Esophagus muscularis mucosa (tissue), 4 donors: Measurements from ENCODE around the gene TRAF1. TPM values are rescaled to one million over a fixed set of nuclear protein-coding genes. Genes with fewer than 3 reads are reported as not detected.

Experiments used
- DNase-seq: peaks from one replicate; pipeline ENCODE4 v3.0.0-alpha.2; 2017; ENCODE audit errors: extremely low spot score
- H3K27ac ChIP-seq, 4 donors: fragments of 200-600 bp; sonication (generic); replicated peaks in 1 of 4; 1 replicate in 3 of 4; 2 replicates in 1 of 4; pipeline ENCODE4 v1.5.1; 2016 to 2019; ENCODE audit warnings: mild to moderate bottlenecking in 1 of 4
- H3K27me3 ChIP-seq, 4 donors: fragments of 200-600 bp; sonication (generic); one replicate each; pipeline versions ENCODE4 v1.5.1 to v1.6.0; 2016 to 2019
- H3K36me3 ChIP-seq, 4 donors: fragments of 200-600 bp; sonication (generic); one replicate each; pipeline ENCODE4 v1.5.1; 2016 to 2019
- H3K4me1 ChIP-seq, 4 donors: fragments of 200-600 bp; sonication (generic); one replicate each; pipeline ENCODE4 v1.5.1; 2016 to 2019
- H3K4me3 ChIP-seq, 4 donors: fragments of 200-600 bp; sonication (generic); 1 replicate in 2 of 4; 2 replicates in 2 of 4; pipeline ENCODE4 v1.5.1; 2016 to 2019; ENCODE audit warnings: mild to moderate bottlenecking in 4 of 4, moderate library complexity in 1 of 4
- H3K9me3 ChIP-seq, 4 donors: fragments of 200-600 bp; sonication (generic); 1 replicate in 3 of 4; 2 replicates in 1 of 4; pipeline ENCODE4 v1.5.1; 2016 to 2019
- EP300 ChIP-seq: sonication (generic); formaldehyde crosslinking; IDR thresholded peaks from one replicate; pipeline ENCODE4 v1.6.1; 2017; ENCODE audit warnings: antibody characterized with exemption
- POLR2A ChIP-seq: fragments of 450-650 bp; IDR thresholded peaks from one replicate; pipeline ENCODE4 v1.6.1; 2017; ENCODE audit warnings: antibody characterized with exemption, moderate library complexity, mild to moderate bottlenecking, low read depth
- POLR2AphosphoS5 ChIP-seq, 2 donors: sonication (generic); formaldehyde crosslinking; IDR thresholded peaks; one replicate each; pipeline ENCODE4 v1.6.1; 2017; ENCODE audit warnings: antibody characterized with exemption in 2 of 2
- WGBS: methylation state at CpG from one replicate; pipeline ENCODE4 v1.1.5; 2018; 5-methylcytosine and 5-hydroxymethylcytosine counted together
- intact Hi-C: fragments of 100-400 bp; cut with DNase I; formaldehyde crosslinking; loops from one replicate; pipeline ENCODE4 v1.15.1; 2023
- total RNA-seq, 4 donors: library from RNA; depleted of rRNA; stranded (reverse); fragments of >200 nt; gene quantifications; one replicate each; pipeline versions ENCODE4 v1.1.0 to v1.2.1, GENCODE V29; 2016
- TF ChIP-seq, protein P1 (sequence below), 3 experiments: fragments of 200-600 bp in 2 of 3; fragments of 450-650 bp in 1 of 3; sonication (generic) in 2 of 3; IDR thresholded peaks; one replicate each; pipeline ENCODE4 v1.5.1; 2017 to 2019; ENCODE audit warnings: antibody characterized with exemption in 3 of 3, mild to moderate bottlenecking in 2 of 3, moderate library complexity in 1 of 3

TRAF1 gene
- total RNA-seq, 4 donors from 2014 or later: 4.0 to 7.4 (median 5.5) TPM

DNA sequence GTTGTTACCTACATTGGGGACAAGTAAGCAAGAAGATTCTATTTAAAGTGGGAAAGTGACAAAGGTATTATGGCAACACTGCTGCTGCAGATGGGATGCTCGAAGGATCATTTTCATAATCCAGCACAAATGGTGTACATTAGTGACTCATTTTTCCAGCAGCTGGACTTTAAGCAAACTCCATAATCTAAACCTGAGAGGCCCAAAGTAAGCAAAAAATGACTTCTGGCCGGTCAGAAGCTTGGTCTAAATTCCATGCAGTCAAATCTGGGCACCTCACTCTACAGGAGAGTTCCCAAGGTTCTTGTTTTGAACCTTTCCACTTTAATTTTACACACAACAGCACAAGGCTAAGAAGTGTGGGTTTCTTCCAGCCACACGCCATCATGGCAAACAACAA, 43.6 kb upstream of the TRAF1 start:
- Histone ChIP-seq H3K4me1 (peaks cover 0 to 20% (median 19%) of the 10 kb centered on the region in 4 donors), H3K27me3 (no peaks in the 10 kb centered on the region), H3K9me3 (no peaks in the 10 kb centered on the region), H3K27ac (no peak overlapping the region), H3K36me3 (peaks cover 0 to 5% (median under 1%) of the 10 kb centered on the region in 4 donors), H3K4me3 (no peak overlapping the region)
- TF ChIP-seq POLR2A (no peak), EP300 (no peak), POLR2AphosphoS5 (IDR thresholded peaks at IDR 0.05) (no peak)
- TF ChIP-seq, protein P1, sequence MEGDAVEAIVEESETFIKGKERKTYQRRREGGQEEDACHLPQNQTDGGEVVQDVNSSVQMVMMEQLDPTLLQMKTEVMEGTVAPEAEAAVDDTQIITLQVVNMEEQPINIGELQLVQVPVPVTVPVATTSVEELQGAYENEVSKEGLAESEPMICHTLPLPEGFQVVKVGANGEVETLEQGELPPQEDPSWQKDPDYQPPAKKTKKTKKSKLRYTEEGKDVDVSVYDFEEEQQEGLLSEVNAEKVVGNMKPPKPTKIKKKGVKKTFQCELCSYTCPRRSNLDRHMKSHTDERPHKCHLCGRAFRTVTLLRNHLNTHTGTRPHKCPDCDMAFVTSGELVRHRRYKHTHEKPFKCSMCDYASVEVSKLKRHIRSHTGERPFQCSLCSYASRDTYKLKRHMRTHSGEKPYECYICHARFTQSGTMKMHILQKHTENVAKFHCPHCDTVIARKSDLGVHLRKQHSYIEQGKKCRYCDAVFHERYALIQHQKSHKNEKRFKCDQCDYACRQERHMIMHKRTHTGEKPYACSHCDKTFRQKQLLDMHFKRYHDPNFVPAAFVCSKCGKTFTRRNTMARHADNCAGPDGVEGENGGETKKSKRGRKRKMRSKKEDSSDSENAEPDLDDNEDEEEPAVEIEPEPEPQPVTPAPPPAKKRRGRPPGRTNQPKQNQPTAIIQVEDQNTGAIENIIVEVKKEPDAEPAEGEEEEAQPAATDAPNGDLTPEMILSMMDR (IDR thresholded peaks at IDR 0.05): no peak
- peak; percentile 31 for DNase-seq
- intact Hi-C loops: no loop called here
- WGBS: 62% methylated on average over 3 of the region's 3 CpGs

DNA sequence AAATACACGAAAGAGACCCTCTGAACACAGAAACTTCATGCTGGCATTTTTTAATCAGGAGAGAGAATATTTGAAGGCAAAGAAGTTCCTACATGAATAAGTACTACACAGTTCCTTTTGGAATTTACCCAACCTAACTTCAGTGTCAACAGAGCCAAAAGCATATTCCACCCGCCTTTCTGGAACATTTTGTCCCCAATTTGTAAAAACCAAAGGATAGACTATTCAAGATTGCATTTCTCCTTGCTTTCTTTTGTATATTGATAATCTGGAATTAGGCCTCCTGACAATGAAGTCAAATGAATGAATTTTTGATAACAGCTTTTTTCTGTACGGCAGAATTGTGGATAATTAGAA, 39.4 kb upstream of the TRAF1 start:
- DNase-seq: no peak
- H3K4me3 ChIP-seq: no peak overlapping the region
- intact Hi-C loops: no loop called here
- no peaks in the 10 kb centered on the region for H3K9me3 ChIP-seq
- no peaks in the 10 kb centered on the region for H3K27me3 ChIP-seq
- peak overlapping the region; percentile 75 to 80 (median 78) for H3K27ac ChIP-seq
- peaks cover 0 to 19% (median 0%) of the 10 kb centered on the region in 4 donors for H3K36me3 ChIP-seq
- H3K4me1 ChIP-seq: peaks cover 0 to 24% (median 22%) of the 10 kb centered on the region in 4 donors
- WGBS: 55% methylated on average over 3 of the region's 3 CpGs
- TF ChIP-seq, protein P1 (IDR thresholded peaks at IDR 0.05): no peak
- TF ChIP-seq POLR2AphosphoS5 (IDR thresholded peaks at IDR 0.05): peak in 1 of 2 donors; percentile 63

DNA sequence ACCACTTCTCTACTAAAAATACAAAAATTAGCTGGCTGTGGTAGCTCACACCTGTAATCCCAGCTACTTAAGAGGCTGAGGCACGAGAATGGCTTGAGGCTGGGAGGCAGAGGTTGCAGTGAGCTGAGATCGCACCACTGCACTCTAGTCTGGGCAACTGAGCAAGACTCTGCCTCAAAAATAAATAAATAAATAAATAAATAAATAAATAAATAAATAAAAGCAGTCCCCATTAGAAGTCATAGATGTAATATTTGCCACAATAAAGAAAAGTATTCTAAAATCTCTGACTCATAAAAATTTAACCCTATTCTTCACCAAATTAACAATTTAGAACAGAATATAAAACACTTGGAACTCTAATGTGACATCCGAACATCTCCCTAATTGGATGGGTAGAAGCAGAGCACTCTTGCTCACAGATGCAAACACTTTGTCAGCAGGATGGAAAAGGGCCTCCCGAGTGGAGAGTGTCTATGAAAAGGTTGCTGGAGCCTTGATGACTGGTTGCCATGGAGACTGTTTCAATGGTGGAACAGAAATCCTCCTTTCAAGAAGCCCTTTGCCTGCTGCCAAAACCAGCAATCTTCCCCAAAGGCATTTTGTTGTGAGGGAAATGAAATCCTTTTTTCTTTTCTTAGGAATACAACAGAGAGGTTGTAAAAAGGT, 38.9 kb upstream of the TRAF1 start:
- Histone ChIP-seq H3K4me1 (peaks cover 0 to 24% (median 22%) of the 10 kb centered on the region in 4 donors), H3K9me3 (no peaks in the 10 kb centered on the region), H3K27ac (peak overlapping the region; percentile 75 to 80 (median 78)), H3K27me3 (no peaks in the 10 kb centered on the region), H3K4me3 (no peak overlapping the region), H3K36me3 (peaks cover 0 to 19% (median 0%) of the 10 kb centered on the region in 4 donors)
- 71% methylated on average over 4 of the region's 4 CpGs for WGBS
- intact Hi-C loops: no loop called here
- TF ChIP-seq POLR2AphosphoS5 (IDR thresholded peaks at IDR 0.05) (peak in 1 of 2 donors; percentile 49), POLR2A (no peak), EP300 (no peak)
- DNase-seq: no peak

GRCh38 chr9:120961936-120962335, 35.3 kb upstream of the TRAF1 start:
- DNase-seq: no peak
- TF ChIP-seq EP300: no peak
- Histone ChIP-seq H3K36me3 (peaks cover 0 to 19% (median 0%) of the 10 kb centered on the region in 4 donors), H3K27ac (no peak overlapping the region), H3K9me3 (no peaks in the 10 kb centered on the region), H3K27me3 (no peaks in the 10 kb centered on the region), H3K4me3 (no peak overlapping the region), H3K4me1 (peaks cover 0 to 21% (median 20%) of the 10 kb centered on the region in 4 donors)
- intact Hi-C loops: no loop called here
- 93% methylated on average over 3 of the region's 3 CpGs for WGBS

DNA sequence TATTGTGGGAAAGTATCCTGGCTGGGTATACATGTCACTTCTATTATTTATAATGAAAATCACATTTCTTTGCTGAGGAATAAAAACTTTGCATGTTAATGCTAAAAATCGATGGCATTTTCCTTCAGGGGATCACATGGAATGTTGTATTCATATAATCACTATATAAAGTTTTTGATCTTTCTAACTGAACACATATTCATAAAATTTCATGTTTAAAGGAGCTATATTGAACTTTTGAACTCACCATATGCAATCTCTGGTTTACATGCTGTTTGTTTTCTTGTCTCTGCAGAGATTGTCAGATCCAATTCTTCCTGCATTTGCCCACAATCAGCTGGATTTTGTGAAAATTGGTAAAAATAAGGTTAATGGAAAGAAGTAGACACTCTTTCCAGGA, 33.4 kb upstream of the TRAF1 start:
- intact Hi-C loops: no loop called here
- H3K4me3 ChIP-seq: no peak overlapping the region
- peaks cover 0 to 19% (median 0%) of the 10 kb centered on the region in 4 donors for H3K36me3 ChIP-seq
- H3K27me3 ChIP-seq: no peaks in the 10 kb centered on the region
- DNase-seq: no peak
- no peak overlapping the region for H3K27ac ChIP-seq
- no peak for TF ChIP-seq EP300
- TF ChIP-seq POLR2AphosphoS5 (IDR thresholded peaks at IDR 0.05): no peak
- TF ChIP-seq POLR2A: no peak
- TF ChIP-seq, protein P1 (IDR thresholded peaks at IDR 0.05): no peak
- no peaks in the 10 kb centered on the region for H3K9me3 ChIP-seq
- H3K4me1 ChIP-seq: peaks cover 0 to 2% (median 1%) of the 10 kb centered on the region in 4 donors
- 79% methylated on average over 1 of the region's 1 CpG for WGBS

- 94% methylated on average over 3 of the region's 3 CpGs for WGBS
- TF ChIP-seq EP300 (no peak), POLR2A (no peak), POLR2AphosphoS5 (IDR thresholded peaks at IDR 0.05) (no peak)
- TF ChIP-seq, protein P1 (IDR thresholded peaks at IDR 0.05): no peak
- Histone ChIP-seq H3K4me3 (no peak overlapping the region), H3K4me1 (no peaks in the 10 kb centered on the region), H3K36me3 (peaks cover 0 to 8% (median 0%) of the 10 kb centered on the region in 4 donors), H3K9me3 (no peaks in the 10 kb centered on the region), H3K27ac (no peak overlapping the region), H3K27me3 (no peaks in the 10 kb centered on the region)
- intact Hi-C loops: no loop called here
- no peak for DNase-seq
Measured at GRCh38 chr9:120956862-120957261, 30.3 kb upstream of the TRAF1 start.
